HEK293 (cell line): ENCODE measurements around the gene TRIP4.

ENCODE experiments used
- CTCF ChIA-PET: fragments of 350-600 bp; formaldehyde crosslinking; extraction: SDS; loops from one replicate; lab custom pipeline; 2021; ENCODE audit warnings: antibody characterized with exemption; lab: Yijun Ruan, JAX
- POLR2A ChIA-PET: fragments of 300-600 bp; formaldehyde crosslinking; extraction: SDS; loops from one replicate; lab custom pipeline; 2020; ENCODE audit warnings: antibody characterized with exemption, inconsistent platforms; lab: Yijun Ruan, JAX
- H3K27ac ChIP-seq: fragments of 200-500 bp; sonication (Bioruptor generic); 2 replicates; pipeline ENCODE4 v1.5.1; 2014; ENCODE audit warnings: low read depth, low read length, control low read depth, inconsistent platforms; ENCODE audit errors: extremely low read depth
- H3K36me3 ChIP-seq, 2 experiments: fragments of 200-500 bp in 1 of 2; sonication (Bioruptor generic) in 1 of 2; 1 replicate in 1 of 2; 2 replicates in 1 of 2; pipeline ENCODE4 v1.5.1; 2014 to 2017; ENCODE audit warnings: inconsistent platforms in 2 of 2, low read length in 2 of 2; ENCODE audit not compliant: control insufficient read depth in 2 of 2, insufficient read depth in 1 of 2
- H3K4me1 ChIP-seq: fragments of 200-500 bp; sonication (Bioruptor generic); 2 replicates; pipeline ENCODE4 v1.5.1; 2014; ENCODE audit warnings: mild to moderate bottlenecking, low read length, inconsistent platforms; ENCODE audit not compliant: control insufficient read depth, insufficient read depth
- H3K4me3 ChIP-seq: 2 replicates; pipeline ENCODE4 v1.5.1; 2011; ENCODE audit warnings: low read depth, mild to moderate bottlenecking, control low read depth, low read length, moderate library complexity
- H3K9me3 ChIP-seq: fragments of 200-500 bp; sonication (Bioruptor generic); 2 replicates; pipeline ENCODE4 v1.5.1; 2014; ENCODE audit warnings: low read depth, low read length, inconsistent platforms; ENCODE audit not compliant: control insufficient read depth, insufficient read depth
- EGR2 ChIP-seq: fragments of 450-650 bp; formaldehyde crosslinking; IDR thresholded peaks from 2 replicates; pipeline ENCODE4 v1.5.1; 2016; ENCODE audit warnings: low read depth, missing biosample characterization, missing genetic modification characterization
- FEZF1 ChIP-seq: fragments of 450-650 bp; formaldehyde crosslinking; IDR thresholded peaks from 2 replicates; pipeline ENCODE4 v1.5.1; 2016; ENCODE audit warnings: missing biosample characterization, missing genetic modification characterization
- PRDM1 ChIP-seq: fragments of 450-650 bp; formaldehyde crosslinking; IDR thresholded peaks from 2 replicates; pipeline ENCODE4; 2016; ENCODE audit warnings: missing biosample characterization, missing genetic modification characterization
- ZBTB17 ChIP-seq: fragments of 450-650 bp; formaldehyde crosslinking; IDR thresholded peaks from 2 replicates; pipeline ENCODE4 v1.5.1; 2016; ENCODE audit warnings: missing biosample characterization, missing genetic modification characterization
- ZBTB20 ChIP-seq: fragments of 450-650 bp; formaldehyde crosslinking; IDR thresholded peaks from 2 replicates; pipeline ENCODE4 v1.5.1; 2016; ENCODE audit warnings: missing biosample characterization, missing genetic modification characterization
- ZNF155 ChIP-seq: fragments of 450-650 bp; formaldehyde crosslinking; IDR thresholded peaks from 2 replicates; pipeline ENCODE4 v1.5.1; 2016; ENCODE audit warnings: missing biosample characterization, missing genetic modification characterization
- ZNF19 ChIP-seq: fragments of 450-650 bp; formaldehyde crosslinking; IDR thresholded peaks from 2 replicates; pipeline ENCODE4; 2016; ENCODE audit warnings: missing biosample characterization, missing genetic modification characterization, low read depth
- ZNF24 ChIP-seq: fragments of 450-650 bp; formaldehyde crosslinking; IDR thresholded peaks from 2 replicates; pipeline ENCODE4 v1.5.1; 2016; ENCODE audit warnings: missing biosample characterization, missing genetic modification characterization
- ZNF280C ChIP-seq: fragments of 450-650 bp; formaldehyde crosslinking; IDR thresholded peaks from 2 replicates; pipeline ENCODE4 v1.5.1; 2016; ENCODE audit warnings: missing biosample characterization, missing genetic modification characterization
- ZNF394 ChIP-seq: fragments of 450-650 bp; formaldehyde crosslinking; IDR thresholded peaks from 2 replicates; pipeline ENCODE4 v1.5.1; 2016; ENCODE audit warnings: missing biosample characterization, missing genetic modification characterization, mild to moderate bottlenecking, moderate library complexity, borderline replicate concordance
- ZNF404 ChIP-seq: fragments of 450-650 bp; formaldehyde crosslinking; IDR thresholded peaks from 2 replicates; pipeline ENCODE4 v1.5.1; 2017; ENCODE audit warnings: missing biosample characterization, missing genetic modification characterization
- ZNF416 ChIP-seq: fragments of 450-650 bp; formaldehyde crosslinking; IDR thresholded peaks from 2 replicates; pipeline ENCODE4 v1.5.1; 2016; ENCODE audit warnings: missing biosample characterization, missing genetic modification characterization
- ZNF433 ChIP-seq: fragments of 450-650 bp; formaldehyde crosslinking; IDR thresholded peaks from 2 replicates; pipeline ENCODE4 v1.5.1; 2016; ENCODE audit warnings: missing biosample characterization, missing genetic modification characterization, low read depth
- ZNF514 ChIP-seq: fragments of 450-650 bp; formaldehyde crosslinking; IDR thresholded peaks from 2 replicates; pipeline ENCODE4 v1.5.1; 2016; ENCODE audit warnings: missing biosample characterization, missing genetic modification characterization
- ZNF548 ChIP-seq: fragments of 450-650 bp; formaldehyde crosslinking; IDR thresholded peaks from 2 replicates; pipeline ENCODE4 v1.5.1; 2016; ENCODE audit warnings: missing biosample characterization, missing genetic modification characterization
- ZNF555 ChIP-seq: fragments of 450-650 bp; formaldehyde crosslinking; conservative IDR thresholded peaks from 2 replicates; pipeline ENCODE4 v1.5.1; 2017; ENCODE audit warnings: missing biosample characterization, mild to moderate bottlenecking, missing genetic modification characterization, inconsistent platforms
- ZNF580 ChIP-seq: fragments of 450-650 bp; formaldehyde crosslinking; IDR thresholded peaks from 2 replicates; pipeline ENCODE4 v1.5.1; 2016; ENCODE audit warnings: missing biosample characterization, missing genetic modification characterization
- ZNF610 ChIP-seq: fragments of 450-650 bp; formaldehyde crosslinking; IDR thresholded peaks from 2 replicates; pipeline ENCODE4 v1.5.1; 2016; ENCODE audit warnings: missing biosample characterization, missing genetic modification characterization, borderline replicate concordance
- ZNF776 ChIP-seq: fragments of 450-650 bp; formaldehyde crosslinking; IDR thresholded peaks from 2 replicates; pipeline ENCODE4 v1.5.0; 2017; ENCODE audit warnings: missing biosample characterization, missing genetic modification characterization, borderline replicate concordance
- ZNF843 ChIP-seq: fragments of 450-650 bp; formaldehyde crosslinking; IDR thresholded peaks from 2 replicates; pipeline ENCODE4 v1.5.1; 2016; ENCODE audit warnings: missing biosample characterization, missing genetic modification characterization
- ZSCAN23 ChIP-seq: fragments of 450-650 bp; formaldehyde crosslinking; IDR thresholded peaks from 2 replicates; pipeline ENCODE4 v1.5.1; 2016; ENCODE audit warnings: missing biosample characterization, missing genetic modification characterization
- ZSCAN30 ChIP-seq: fragments of 450-650 bp; IDR thresholded peaks from 2 replicates; pipeline ENCODE4 v1.5.1; 2018; ENCODE audit warnings: missing biosample characterization, mild to moderate bottlenecking, missing genetic modification characterization, moderate library complexity
- TF ChIP-seq, protein P1 (sequence below): fragments of 450-650 bp; formaldehyde crosslinking; IDR thresholded peaks from 2 replicates; pipeline ENCODE4 v1.5.1; 2016; ENCODE audit warnings: missing biosample characterization, missing genetic modification characterization
- TF ChIP-seq, protein P2 (sequence below): fragments of 450-650 bp; formaldehyde crosslinking; IDR thresholded peaks from 2 replicates; pipeline ENCODE4 v1.5.1; 2016; ENCODE audit warnings: missing biosample characterization, missing genetic modification characterization
- TF ChIP-seq, protein P3 (sequence below): fragments of 450-650 bp; formaldehyde crosslinking; IDR thresholded peaks from 2 replicates; pipeline ENCODE4 v1.5.1; 2016; ENCODE audit warnings: missing biosample characterization, missing genetic modification characterization

The TRIP4 gene

GRCh38 chr15:64400583-64400982 lies 12.9 kb downstream of the TRIP4 start (continued):
- no peak for TF ChIP-seq ZSCAN30

- Histone ChIP-seq H3K4me3 (no peak overlapping the region), H3K36me3 (peaks cover 6 to 50% of the 10 kb centered on the region in 2 experiments; a peak in 2 of 3 replicates), H3K4me1 (no peaks in the 10 kb centered on the region), H3K9me3 (no peaks in the 10 kb centered on the region), H3K27ac (no peak overlapping the region)
- ChIA-PET POLR2A (interaction anchor here (1.2 kb wide), 1 partner anchor 32 kb away, joined by 3 read pairs; no protein-coding TSS in a partner anchor), CTCF (interaction anchor here (0.6 kb wide), 1 partner anchor 74 kb away, joined by 3 read pairs; no protein-coding TSS in a partner anchor)
- TF ChIP-seq, protein P1, sequence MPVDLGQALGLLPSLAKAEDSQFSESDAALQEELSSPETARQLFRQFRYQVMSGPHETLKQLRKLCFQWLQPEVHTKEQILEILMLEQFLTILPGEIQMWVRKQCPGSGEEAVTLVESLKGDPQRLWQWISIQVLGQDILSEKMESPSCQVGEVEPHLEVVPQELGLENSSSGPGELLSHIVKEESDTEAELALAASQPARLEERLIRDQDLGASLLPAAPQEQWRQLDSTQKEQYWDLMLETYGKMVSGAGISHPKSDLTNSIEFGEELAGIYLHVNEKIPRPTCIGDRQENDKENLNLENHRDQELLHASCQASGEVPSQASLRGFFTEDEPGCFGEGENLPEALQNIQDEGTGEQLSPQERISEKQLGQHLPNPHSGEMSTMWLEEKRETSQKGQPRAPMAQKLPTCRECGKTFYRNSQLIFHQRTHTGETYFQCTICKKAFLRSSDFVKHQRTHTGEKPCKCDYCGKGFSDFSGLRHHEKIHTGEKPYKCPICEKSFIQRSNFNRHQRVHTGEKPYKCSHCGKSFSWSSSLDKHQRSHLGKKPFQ (tag by site-specific recombination) = no peak
- TF ChIP-seq ZBTB17 (tag by site-specific recombination) = no peak
- no peak for TF ChIP-seq ZBTB20 (tag by site-specific recombination)
- TF ChIP-seq ZNF843 (tag by site-specific recombination) = no peak
- TF ChIP-seq ZNF404 (tag by site-specific recombination) = no peak
Observed at GRCh38 chr15:64412216-64412615, 24.6 kb downstream of the TRIP4 start.

- ChIA-PET CTCF (interaction anchor here (1.1 kb wide), 1 partner anchor 259 kb away, joined by 6 read pairs; no protein-coding TSS in a partner anchor), POLR2A (no interaction called here)
- H3K36me3 ChIP-seq = peaks cover 13 to 38% of the 10 kb centered on the region in 2 experiments
- no peaks in the 10 kb centered on the region for H3K9me3 ChIP-seq
- no peak overlapping the region for H3K4me3 ChIP-seq
- TF ChIP-seq ZSCAN23 (tag by site-specific recombination) (no peak), ZNF433 (tag by site-specific recombination) (no peak), ZNF610 (tag by site-specific recombination) (no peak), ZNF580 (no peak), ZNF394 (tag by site-specific recombination) (no peak), ZNF776 (tag by site-specific recombination) (no peak), EGR2 (tag by site-specific recombination) (no peak), ZNF548 (tag by site-specific recombination) (no peak), PRDM1 (tag by site-specific recombination) (no peak), ZNF155 (tag by site-specific recombination) (no peak), ZNF280C (tag by site-specific recombination) (no peak), ZNF19 (tag by site-specific recombination) (no peak), ZNF514 (tag by site-specific recombination) (no peak), ZNF555 (tag by site-specific recombination) (no peak), FEZF1 (tag by site-specific recombination) (no peak), ZNF24 (tag by site-specific recombination) (no peak), ZNF416 (tag by site-specific recombination) (no peak), ZNF404 (tag by site-specific recombination) (no peak)
- TF ChIP-seq, protein P2, sequence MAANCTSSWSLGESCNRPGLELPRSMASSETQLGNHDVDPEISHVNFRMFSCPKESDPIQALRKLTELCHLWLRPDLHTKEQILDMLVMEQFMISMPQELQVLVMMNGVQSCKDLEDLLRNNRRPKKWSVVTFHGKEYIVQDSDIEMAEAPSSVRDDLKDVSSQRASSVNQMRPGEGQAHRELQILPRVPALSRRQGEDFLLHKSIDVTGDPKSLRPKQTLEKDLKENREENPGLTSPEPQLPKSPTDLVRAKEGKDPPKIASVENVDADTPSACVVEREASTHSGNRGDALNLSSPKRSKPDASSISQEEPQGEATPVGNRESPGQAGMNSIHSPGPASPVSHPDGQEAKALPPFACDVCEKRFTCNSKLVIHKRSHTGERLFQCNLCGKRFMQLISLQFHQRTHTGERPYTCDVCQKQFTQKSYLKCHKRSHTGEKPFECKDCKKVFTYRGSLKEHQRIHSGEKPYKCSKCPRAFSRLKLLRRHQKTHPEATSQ (tag by site-specific recombination) = no peak
- TF ChIP-seq, protein P3, sequence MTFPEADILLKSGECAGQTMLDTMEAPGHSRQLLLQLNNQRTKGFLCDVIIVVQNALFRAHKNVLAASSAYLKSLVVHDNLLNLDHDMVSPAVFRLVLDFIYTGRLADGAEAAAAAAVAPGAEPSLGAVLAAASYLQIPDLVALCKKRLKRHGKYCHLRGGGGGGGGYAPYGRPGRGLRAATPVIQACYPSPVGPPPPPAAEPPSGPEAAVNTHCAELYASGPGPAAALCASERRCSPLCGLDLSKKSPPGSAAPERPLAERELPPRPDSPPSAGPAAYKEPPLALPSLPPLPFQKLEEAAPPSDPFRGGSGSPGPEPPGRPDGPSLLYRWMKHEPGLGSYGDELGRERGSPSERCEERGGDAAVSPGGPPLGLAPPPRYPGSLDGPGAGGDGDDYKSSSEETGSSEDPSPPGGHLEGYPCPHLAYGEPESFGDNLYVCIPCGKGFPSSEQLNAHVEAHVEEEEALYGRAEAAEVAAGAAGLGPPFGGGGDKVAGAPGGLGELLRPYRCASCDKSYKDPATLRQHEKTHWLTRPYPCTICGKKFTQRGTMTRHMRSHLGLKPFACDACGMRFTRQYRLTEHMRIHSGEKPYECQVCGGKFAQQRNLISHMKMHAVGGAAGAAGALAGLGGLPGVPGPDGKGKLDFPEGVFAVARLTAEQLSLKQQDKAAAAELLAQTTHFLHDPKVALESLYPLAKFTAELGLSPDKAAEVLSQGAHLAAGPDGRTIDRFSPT (tag by site-specific recombination) = no peak
- no peaks in the 10 kb centered on the region for H3K4me1 ChIP-seq
- H3K27ac ChIP-seq = no peak overlapping the region
Observed at GRCh38 chr15:64422697-64423096, 35.1 kb downstream of the TRIP4 start.
